HG03064 (cell line): ENCODE results near the gene BMPR1B.
A peak's percentile ranks its signal among the peaks of the same experiment; 100 is the strongest.

Experiments
- ATAC-seq: cut with Tn5 transposase; IDR thresholded peaks from one replicate; pipeline ENCODE4 v1.9.1; 2021; ENCODE audit warnings: low read depth; ENCODE audit not compliant: unreplicated experiment

BMPR1B gene

GRCh38 chr4:94897023-94897422 lies 139.3 kb downstream of the BMPR1B start:
- ATAC-seq = no peak

GRCh38 chr4:94905511-94905910 lies 147.8 kb downstream of the BMPR1B start:
- no peak for ATAC-seq

GRCh38 chr4:94909645-94910044 lies 151.9 kb downstream of the BMPR1B start:
- no peak for ATAC-seq

GRCh38 chr4:94911106-94911505 lies 153.4 kb downstream of the BMPR1B start:
- peak; percentile 47 for ATAC-seq

GRCh38 chr4:94912606-94913005 lies 154.9 kb downstream of the BMPR1B start:
- no peak for ATAC-seq

- ATAC-seq = peak; percentile 70
Observed at GRCh38 chr4:94913316-94913715, 155.6 kb downstream of the BMPR1B start.

- ATAC-seq = no peak
Observed at GRCh38 chr4:94917146-94917545, 159.4 kb downstream of the BMPR1B start.

GRCh38 chr4:94918543-94918942 lies 160.8 kb downstream of the BMPR1B start:
- no peak for ATAC-seq

- no peak for ATAC-seq
Observed at GRCh38 chr4:94920369-94920768, 162.6 kb downstream of the BMPR1B start.

GRCh38 chr4:94924566-94924965 lies 166.8 kb downstream of the BMPR1B start:
- ATAC-seq = no peak

GRCh38 chr4:94925764-94926347 lies 168.1 kb downstream of the BMPR1B start:
- ATAC-seq = no peak

- no peak for ATAC-seq
Observed at GRCh38 chr4:94926936-94927335, 169.2 kb downstream of the BMPR1B start.

- ATAC-seq = no peak
Observed at GRCh38 chr4:94927696-94928095, 169.9 kb downstream of the BMPR1B start.

GRCh38 chr4:94929696-94930095 lies 171.9 kb downstream of the BMPR1B start:
- no peak for ATAC-seq

- no peak for ATAC-seq
Observed at GRCh38 chr4:94931626-94932025, 173.9 kb downstream of the BMPR1B start.

GRCh38 chr4:94932366-94932765 lies 174.6 kb downstream of the BMPR1B start:
- ATAC-seq = no peak

GRCh38 chr4:94933799-94934198 lies 176.0 kb downstream of the BMPR1B start:
- ATAC-seq = no peak

GRCh38 chr4:94934201-94934600 lies 176.4 kb downstream of the BMPR1B start:
- no peak for ATAC-seq

GRCh38 chr4:94934864-94935263 lies 177.1 kb downstream of the BMPR1B start:
- ATAC-seq = no peak

GRCh38 chr4:94936854-94937253 lies 179.1 kb downstream of the BMPR1B start:
- ATAC-seq = no peak

GRCh38 chr4:94939791-94940519 lies 182.2 kb downstream of the BMPR1B start:
- no peak for ATAC-seq

- ATAC-seq = no peak
Observed at GRCh38 chr4:94940520-94940908, 182.8 kb downstream of the BMPR1B start.
